GM18517 (cell line): Measurements from ENCODE around the gene RFXAP.
A peak's percentile ranks its signal among the peaks of the same experiment; 100 is the strongest.

ENCODE experiments used
- ATAC-seq: cut with Tn5 transposase; IDR thresholded peaks from one replicate; pipeline ENCODE4 v1.9.1; 2021; ENCODE audit warnings: mild to moderate bottlenecking, moderate library complexity; ENCODE audit not compliant: unreplicated experiment

The RFXAP gene

DNA sequence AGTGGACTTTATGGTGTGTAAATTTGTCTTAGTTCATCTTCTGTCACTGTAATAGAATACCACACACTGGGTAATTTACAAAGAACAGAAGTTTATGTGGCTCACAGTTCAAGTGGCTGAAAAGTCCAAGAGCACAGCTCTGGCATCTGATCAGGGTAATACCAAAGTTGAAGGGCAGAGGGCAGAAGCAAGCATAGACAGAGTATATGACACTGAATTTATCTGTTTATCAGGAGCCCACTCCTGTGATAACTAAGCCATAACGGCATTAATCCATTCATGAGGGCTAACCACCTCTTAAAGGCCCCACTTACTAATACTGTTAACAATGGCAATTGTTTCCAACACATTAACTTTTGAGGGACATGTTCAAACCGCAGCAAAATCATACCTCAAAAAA, 4.0 kb upstream of the RFXAP start:
- ATAC-seq, result no peak

DNA sequence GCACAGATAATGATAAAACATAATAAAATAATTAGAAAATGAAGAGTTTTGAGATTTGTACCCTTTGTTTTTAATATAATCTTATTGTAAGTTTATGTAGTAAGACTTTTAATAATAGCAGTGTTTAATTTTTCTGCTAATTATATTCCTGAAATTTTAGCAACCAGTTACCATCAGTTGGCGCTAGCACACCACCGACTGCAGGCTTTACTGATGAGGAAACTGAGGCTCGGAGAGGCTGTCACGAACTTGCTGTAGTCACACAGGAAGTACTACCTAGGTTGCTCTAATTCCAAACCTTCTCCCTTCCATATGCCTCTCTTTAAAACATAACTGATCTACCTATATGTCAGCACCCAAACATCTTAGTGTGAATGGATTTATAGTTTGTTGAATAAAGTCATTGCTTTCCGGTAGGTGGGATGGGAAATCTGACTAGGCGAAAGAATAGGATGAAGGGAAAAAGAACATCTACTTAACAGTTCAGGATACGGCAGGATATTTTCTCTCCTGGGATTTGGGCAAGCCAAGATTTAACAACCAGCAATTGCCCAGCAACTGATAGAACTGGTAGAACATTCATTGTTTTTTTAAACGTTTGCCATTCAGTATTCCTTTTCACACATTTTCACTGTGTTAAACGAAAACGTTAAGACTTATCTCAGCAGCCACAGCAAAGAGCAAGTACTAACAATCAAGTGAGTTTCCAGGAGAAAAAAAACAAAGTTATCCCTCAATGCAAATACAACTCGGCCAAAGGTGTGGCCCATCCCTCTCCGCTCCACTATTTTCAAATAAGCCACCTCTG, 822 bp upstream of the RFXAP start:
- ATAC-seq, result peak; percentile 2

DNA sequence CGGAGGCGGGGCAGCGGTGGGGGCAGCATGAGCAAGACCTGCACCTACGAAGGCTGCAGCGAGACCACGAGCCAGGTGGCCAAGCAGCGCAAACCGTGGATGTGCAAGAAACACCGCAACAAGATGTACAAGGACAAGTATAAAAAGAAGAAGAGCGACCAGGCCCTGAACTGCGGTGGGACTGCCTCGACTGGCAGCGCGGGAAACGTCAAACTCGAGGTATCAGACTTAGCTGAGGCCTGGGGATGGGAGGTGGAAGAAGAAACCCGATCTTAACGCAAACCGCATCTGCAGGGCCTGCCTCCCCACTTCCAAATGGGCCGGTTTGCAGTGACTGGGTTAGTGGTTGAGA, 693 bp downstream of the RFXAP start:
- ATAC-seq, result peak; percentile 9

DNA sequence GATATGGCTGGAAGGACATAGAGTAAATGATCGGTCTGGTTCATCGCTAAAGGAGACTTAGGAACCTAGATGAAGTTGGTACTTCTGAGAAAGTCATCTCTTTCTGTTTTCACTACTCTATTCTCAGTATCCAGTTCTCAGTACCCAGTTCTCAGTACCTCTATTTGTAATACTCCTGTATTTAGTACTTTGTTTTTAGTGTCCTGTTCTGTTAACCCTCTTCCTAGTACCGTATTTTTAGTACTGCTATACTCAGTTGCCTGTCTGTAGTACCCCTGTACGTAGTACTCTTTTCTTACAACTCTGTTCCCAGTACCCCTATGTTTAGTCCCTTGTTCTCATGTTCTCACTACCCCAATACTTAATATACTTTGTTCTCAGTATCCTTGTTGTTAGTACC, 1.2 kb downstream of the RFXAP start:
- ATAC-seq, result peak; percentile 57

DNA sequence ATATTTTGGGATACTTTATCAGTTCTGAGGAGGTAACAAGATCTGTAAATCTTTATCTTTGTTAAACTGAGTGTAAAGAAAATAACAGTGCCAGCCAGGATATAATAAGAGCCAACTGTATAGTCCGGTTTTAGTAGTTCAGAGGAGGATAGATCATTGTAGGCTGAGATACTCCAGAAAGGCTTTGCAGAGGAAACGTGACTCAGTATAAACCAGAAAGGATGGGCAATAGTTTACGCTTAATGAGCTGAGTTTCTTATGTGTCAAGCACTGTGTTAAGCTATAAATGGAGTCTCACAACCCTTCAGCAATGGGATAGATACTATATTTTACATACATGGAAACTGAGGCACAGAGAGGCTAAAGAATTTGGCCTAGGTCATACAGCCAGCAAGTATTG, 3.8 kb downstream of the RFXAP start:
- no peak for ATAC-seq

DNA sequence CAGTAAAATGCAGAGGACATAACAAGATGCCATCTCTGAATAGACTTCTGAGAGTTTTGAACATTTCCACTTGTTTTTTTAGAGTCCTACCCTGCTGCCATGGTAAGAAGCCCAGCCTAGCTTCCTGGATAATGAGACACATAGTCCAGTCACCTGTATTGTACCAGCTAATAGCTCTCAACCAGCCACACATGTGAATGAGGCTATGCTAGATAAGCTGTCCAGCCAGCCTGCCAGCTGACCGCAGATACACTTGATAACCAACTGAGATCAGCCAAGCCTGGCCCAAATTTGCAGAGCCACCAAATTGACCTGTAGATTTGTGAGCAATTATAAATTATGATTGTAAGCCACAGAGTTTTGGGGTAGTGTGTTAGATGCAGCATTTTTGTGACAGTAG, 10.7 kb downstream of the RFXAP start:
- ATAC-seq, result no peak

DNA sequence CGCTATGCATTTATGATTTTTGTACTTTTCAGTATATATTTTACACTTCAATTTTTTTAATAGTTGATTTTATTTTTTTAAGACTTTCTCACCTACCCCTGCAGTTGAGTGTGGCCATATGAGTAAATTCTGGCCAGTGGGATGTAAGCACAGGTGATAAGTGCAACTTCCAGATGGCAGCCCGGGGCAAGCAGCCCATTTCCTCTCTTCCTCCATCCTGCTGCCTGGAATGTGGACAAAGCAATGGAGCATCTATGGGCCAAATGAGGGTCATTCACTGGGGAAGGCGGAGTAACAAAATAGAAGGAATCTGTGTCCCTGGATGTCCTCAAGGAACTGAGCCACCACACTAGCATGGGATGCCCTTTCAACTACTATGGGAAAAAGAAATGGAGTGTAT, 12.3 kb downstream of the RFXAP start:
- no peak for ATAC-seq

DNA sequence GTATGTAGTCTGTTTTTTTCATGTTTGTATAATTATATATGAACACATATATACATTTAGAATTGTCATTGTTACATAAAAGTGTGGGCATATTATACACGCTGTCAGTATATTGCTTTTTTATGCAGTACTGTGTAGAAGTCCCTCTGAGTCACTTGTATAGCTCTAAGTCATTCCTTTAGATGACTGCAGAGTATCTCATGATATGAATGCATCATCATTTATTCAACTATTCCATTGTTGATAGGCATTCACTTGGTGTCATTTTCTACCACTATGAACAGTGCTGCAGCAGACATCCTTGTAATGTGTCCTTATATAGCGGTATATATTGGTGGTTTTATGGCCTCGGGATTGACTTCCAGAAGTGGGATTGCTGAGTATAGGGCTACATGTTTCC, 15.3 kb downstream of the RFXAP start:
- ATAC-seq, result no peak

DNA sequence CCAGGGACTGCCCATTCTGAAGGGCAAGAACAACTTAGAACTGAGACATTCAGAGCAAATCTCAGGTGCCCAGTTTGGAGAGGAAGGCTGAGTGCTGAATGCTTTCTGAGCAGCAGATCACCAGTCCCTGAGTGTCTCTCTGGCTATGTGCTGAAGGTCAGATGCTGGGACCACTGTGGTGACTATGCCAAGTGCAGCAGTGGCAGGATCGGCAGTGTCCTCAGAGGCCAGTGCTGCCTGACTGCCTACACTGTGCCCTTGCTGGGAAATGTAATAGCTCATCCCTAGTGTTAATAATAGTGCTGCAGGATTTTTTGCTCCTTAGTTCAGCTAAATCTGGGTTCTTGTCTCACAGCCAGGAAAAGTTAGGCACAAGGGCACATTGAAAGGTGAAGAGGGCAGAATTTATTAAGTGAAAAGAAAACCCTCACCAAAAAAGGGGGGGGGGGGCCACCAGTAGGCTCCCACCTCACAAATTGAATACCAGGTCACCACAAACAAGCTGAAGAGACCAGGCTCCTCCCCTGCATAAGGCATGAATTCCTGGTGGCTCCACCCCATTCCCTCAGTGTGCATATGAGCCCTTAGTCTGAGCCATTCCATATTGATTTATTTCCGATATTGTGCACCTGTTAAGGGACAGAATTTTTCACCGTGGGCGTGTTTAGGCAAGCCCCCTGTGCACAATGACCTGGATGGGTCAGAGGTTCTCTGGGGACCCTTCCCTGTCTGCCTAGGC, 18.5 kb downstream of the RFXAP start:
- ATAC-seq, result no peak

DNA sequence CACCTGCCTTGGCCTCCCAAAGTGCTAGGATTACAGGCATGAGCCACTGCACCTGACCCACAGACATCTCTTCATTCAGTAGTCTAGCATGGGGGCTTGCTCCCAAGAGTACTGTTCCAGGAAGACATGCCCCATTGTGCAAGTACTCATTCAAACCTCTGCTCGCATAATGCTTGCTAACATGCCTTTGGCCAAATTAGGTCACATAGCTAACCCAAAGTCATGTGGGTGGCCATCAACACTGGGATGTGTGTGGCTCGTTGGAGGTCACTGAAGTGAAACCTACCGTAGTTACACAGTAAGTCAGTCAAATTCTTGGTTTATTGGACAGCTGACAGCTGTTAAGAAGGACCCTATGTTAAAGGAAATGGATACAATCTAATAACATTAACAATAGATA, 20.3 kb downstream of the RFXAP start:
- no peak for ATAC-seq

DNA sequence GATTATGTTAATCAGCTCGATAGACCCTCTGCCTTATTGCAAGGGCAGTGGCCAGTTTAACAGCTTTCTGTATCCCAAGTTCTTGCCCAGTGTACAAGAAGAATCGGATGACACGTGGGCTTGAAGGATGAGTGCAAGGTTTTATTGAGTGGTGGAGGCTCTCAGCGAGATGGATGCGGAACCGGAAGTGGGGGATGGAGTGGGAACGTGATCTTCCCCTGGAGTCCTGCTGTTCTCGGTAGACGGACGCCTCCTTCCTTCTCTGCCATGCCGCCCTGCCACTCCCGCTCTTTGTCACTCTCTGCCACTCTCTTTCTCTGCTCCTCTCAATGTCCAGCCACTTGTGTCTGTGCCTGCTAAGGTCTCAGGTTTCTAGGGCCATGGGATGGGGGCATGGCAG, 21.0 kb downstream of the RFXAP start:
- ATAC-seq, result no peak

DNA sequence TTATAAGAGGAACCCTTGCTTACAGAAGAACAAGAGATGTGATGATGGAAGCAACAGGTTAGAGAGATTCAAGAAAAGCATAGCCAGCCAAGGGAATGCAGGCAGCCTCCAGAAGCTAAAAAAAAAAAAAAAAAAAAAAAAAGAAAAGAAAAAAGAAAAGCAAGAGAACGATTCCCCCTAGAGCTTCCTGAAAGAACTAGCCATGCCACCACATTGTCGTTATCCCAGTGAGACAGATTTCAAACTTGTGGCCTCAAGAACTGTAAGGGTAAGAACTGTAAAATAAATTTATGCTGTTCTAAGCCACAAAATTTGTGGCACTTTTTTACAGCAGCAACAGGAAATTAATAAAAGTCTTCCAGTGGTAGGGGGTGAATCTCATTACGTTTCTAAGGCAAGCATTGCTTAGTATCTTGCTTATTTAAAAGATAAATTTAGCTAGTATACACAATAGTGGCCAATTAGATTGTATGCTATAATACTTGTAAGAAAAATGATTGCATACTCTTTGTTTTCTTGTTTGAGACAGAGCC, 21.8 kb downstream of the RFXAP start:
- ATAC-seq, result no peak

DNA sequence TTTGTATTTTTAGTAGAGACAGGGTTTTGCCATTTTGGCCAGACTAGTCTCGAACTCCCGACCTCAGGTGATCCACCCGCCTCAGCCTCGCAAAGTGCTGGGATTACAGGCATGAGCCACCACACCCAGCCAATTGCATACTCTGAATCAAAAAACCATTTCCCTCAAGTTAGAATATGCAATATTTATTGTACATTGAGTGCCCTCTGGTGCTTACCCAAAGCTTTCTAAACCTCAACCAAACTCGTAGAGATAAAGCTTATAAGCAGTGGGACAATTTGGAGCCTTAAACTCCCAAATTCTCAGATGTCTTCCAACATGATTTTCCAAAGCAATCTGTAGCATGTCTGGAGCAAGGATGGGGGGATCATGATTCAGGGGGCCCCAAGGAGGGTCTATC, 22.4 kb downstream of the RFXAP start:
- ATAC-seq, result no peak

DNA sequence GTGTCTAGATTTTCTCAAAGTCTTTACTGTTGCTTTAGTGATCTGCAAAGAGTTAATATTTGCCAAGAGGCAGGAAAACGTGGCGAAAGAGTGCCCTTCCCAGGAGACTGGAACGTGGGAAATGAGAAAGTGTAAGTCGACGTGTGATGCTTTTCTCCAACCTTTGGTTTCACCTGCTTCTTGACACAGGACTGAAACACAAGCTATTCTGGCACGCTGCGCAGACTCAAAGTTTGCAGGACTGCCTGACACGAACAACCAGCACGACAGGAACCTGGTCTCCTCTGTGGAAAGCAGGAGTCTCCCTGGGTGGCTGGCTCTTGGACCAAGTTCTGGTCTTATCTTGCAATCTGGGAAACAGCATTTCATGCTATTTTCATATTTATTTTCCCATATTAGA, 28.6 kb downstream of the RFXAP start:
- no peak for ATAC-seq

DNA sequence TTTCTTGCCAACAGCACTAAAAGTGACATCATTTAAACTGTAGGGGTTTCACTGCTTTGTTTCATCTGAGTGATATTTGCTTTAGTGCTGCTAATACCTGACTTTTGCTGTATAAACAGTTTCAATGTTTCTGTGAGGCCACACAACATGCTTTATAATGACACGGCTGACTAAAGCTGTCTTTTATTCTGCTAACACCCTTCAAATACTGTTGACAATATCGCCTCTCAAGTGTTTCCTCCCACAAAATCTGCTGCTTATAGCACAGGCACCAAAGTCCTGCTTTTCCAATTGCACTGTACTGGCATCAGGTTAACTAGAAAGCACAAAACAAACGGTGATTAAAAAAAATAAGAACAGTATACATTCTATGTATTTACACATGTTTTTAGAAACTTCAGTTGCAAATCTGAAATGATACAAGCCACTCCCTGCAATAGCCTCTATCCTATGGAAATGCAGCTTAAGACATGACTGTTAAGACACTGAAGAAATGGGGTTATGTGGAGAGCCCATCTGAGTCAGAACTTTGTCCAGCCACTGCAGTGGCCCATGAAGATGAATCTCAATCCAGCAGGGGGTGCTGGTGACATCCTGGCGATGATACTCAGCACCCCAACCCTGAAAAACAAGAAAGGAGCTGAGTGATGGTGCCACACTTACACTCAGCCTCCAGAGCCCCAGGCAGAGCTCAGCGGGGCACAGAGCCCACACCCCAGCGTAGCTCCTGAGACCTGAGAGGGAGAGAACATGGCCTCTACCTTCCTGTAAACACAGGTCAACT, 29.4 kb downstream of the RFXAP start:
- ATAC-seq, result no peak

DNA sequence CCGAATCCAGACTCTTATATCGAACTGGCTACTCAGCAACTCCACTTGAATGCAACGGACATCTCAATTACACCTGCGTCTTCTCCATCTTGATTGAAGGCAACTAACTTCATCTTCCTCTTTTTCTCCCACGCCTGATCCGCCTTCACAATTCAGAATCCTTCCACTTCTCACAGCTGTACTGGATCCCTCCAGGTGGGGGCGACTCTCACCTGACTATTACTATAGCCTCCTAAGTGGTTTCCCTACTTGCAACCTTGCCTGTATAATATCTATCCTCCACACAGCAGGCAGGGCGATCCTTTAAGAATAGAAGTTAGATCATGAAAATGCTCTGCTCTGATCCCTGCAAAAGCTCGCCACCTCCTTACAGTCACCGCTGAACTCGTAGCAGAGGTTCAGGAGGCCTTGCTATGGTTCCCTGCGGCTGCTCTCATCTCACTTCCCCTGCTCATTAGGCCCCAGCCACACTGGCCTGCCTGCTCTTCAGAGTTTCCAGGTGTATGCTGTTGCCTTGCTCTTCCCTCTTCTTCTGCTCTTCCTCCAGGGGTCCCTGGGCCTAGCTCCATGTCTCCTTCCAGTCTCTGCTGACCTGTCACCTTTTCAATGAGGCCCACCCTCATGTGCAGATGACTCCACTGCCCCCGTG, 31.9 kb downstream of the RFXAP start:
- no peak for ATAC-seq

DNA sequence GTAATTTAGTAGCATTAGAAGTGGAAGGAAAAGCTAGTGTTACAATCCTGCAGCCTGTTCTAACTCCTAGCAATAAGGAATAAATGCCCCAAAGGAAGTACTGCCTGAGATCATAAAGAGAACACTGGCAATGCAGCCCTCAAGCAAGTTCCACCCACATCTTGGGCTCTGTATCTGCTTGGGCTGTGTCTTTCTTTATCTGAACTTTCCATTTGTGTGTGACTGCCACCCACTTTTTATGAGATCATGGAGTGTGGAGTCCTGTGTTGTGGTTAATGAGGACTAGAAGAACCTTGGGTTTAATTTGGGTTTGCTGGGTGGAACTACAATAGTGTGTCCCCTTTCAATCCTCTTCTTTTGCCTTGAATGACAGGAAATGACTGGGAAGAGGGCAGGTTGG, 38.2 kb downstream of the RFXAP start:
- no peak for ATAC-seq

DNA sequence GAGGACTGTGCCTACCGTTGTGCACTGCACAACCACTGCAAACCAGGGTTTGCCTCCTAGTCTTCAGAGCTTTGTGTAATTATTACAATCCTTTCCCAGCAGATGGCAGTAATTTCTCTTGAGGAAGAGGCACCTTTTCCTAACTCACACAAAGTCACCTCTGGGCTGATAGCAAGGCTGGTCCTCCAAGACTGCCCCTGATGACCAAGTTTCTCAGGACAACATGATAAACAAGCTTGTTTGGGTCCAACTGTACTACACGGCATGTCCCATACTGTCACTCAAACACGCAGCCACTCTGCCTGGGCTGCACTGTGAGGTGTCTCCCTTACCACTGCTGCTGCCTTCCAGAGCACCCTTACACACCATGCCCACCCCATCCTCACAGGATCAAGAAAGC, 39.3 kb downstream of the RFXAP start:
- ATAC-seq, result peak; percentile 66

DNA sequence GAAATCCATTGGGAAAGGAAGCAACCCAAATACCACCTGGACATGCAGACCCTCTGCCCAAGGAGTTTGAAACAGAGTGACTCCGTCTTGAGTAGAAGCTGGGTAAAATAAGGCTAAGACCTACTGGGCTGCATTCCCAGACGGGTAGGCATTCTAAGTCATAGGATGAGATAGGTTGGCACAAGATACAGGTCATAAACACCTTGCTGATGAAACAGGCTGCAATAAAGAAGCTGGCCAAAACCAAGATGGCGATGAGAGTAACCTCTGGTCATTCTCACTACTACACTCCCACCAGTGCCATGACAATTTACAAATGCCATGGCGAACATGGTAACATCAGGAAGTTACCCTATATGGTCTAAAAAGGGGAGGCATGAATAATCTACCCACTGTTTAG, 40.2 kb downstream of the RFXAP start:
- no peak for ATAC-seq

DNA sequence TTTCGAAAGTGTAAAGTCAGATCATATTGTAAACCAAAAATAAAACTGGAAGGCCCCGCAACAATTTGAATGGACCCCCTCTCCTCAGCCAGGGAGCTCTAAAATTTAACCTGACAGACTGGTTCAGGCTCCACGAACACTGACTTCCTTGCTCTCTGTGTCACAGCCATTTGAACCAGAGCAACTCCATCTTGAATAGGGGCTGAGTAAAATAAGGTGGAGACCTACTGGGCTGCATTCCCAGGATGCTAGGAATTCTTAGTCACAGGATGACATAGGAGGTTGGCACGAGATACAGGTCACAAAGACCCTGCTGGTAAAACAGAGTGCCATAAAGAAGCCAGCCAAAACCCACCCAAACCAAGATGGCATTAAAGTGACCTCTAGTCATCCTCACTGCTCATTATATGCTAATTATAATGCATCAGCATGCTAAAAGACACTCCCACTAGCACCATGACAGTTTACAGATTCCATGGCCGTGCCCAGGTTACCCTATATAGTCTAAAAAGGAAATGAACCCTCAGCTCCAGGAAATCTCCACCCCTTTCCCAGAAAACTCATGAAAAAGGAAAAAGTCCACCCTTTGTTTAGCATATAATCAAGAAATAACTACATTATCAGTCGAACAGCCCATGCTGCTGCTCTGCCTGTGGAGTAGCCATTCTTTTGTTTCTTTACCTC, 43.1 kb downstream of the RFXAP start:
- no peak for ATAC-seq

DNA sequence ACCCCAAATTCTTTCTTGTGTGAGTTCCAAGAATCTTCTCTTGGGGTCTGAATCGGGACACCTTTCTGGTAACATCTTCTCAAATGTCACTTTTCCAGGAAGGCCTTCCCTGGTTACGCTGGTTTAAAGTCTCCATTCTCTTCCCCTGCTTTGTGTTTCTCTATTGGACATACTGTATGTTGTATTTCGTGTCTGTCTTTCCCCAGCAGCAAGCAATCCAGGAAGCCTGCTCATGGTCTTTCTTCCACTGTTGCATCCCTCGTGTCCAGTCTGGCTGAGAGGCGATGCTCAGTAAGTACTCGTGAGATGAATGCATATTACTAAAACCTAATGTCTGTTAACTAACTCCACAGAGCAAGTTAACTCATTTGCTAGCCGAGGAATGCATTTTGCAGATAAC, 43.7 kb downstream of the RFXAP start:
- no peak for ATAC-seq
